NCI-H1105 (cell line): ENCODE data around the gene LMNTD2.

Experiments used
- DNase-seq: peaks from one replicate; lab custom pipeline; 2025; lab: John Stamatoyannopoulos, UW

The LMNTD2 gene

GRCh38 chr11:507727-508515, 52.6 kb downstream of the LMNTD2 start:
- DNase-seq: no peak

- DNase-seq: peak; percentile 87
Measured at GRCh38 chr11:506995-507726, 53.4 kb downstream of the LMNTD2 start, which contains the start of gene RNH1. RNH1 (minus strand) TSS chr11:507242; CDS start chr11:502162, 5,080 bp downstream.

GRCh38 chr11:506238-506994, 54.1 kb downstream of the LMNTD2 start:
- peak; percentile 95 for DNase-seq

GRCh38 chr11:504994-505344, 55.6 kb downstream of the LMNTD2 start:
- no peak for DNase-seq
